BLaER1 treated with 17β-estradiol and CSF1 and Interleukin-3, amounts not matched to agents 10 nM and 100 nM (cell line): ENCODE data around the gene GOPC.
"Not testable (repeated sequence)": the region's sequence is repeated elsewhere in the genome, so short reads cannot be mapped to it uniquely, and the experiment has no call there.

Experiments used
- H3K27ac ChIP-seq, 11 experiments: shearing (Covaris generic); formaldehyde crosslinking; 2 replicates each; pipeline ENCODE4 v1.8.1; 2022
- H3K27me3 ChIP-seq, 11 experiments: shearing (Covaris generic); formaldehyde crosslinking; 2 replicates each; pipeline ENCODE4 v1.8.1; 2022
- H3K36me3 ChIP-seq, 11 experiments: shearing (Covaris generic); formaldehyde crosslinking; 2 replicates each; pipeline ENCODE4 v1.8.1; 2022
- H3K4me1 ChIP-seq, 10 experiments: shearing (Covaris generic); formaldehyde crosslinking; 2 replicates each; pipeline ENCODE4 v1.8.1; 2022
- H3K4me2 ChIP-seq, 11 experiments: shearing (Covaris generic); formaldehyde crosslinking; 2 replicates each; pipeline ENCODE4 v1.8.1; 2022
- H3K4me3 ChIP-seq, 10 experiments: shearing (Covaris generic); formaldehyde crosslinking; 2 replicates each; pipeline ENCODE4 v1.8.1; 2022
- H3K9ac ChIP-seq, 11 experiments: shearing (Covaris generic); formaldehyde crosslinking; 2 replicates each; pipeline ENCODE4 v1.8.1; 2022
- H3K9me3 ChIP-seq, 11 experiments: shearing (Covaris generic); formaldehyde crosslinking; replicated peaks in 1 of 11; 2 replicates each; pipeline ENCODE4 v1.8.1; 2022
- H4K20me1 ChIP-seq, 11 experiments: shearing (Covaris generic); formaldehyde crosslinking; 2 replicates each; pipeline ENCODE4 v1.8.1; 2022
- Cebpa-rat ChIP-seq, 11 experiments: shearing (Covaris generic); IDR thresholded peaks; 2 replicates each; pipeline ENCODE4 v1.8.1; 2022

Gene GOPC

GRCh38 chr6:117518870-117519269 lies 83.4 kb downstream of the GOPC start:
- no peaks in the 10 kb centered on the region for H3K4me1 ChIP-seq
- H4K20me1 ChIP-seq: no peaks in the 10 kb centered on the region
- H3K9ac ChIP-seq: no peak overlapping the region
- H3K4me2 ChIP-seq: no peak overlapping the region
- H3K36me3 ChIP-seq: no peaks in the 10 kb centered on the region
- no peak overlapping the region for H3K4me3 ChIP-seq
- no peaks in the 10 kb centered on the region for H3K27me3 ChIP-seq
- H3K27ac ChIP-seq: no peak overlapping the region
- no peak for TF ChIP-seq Cebpa-rat (IDR thresholded peaks at IDR 0.05)
- H3K9me3 ChIP-seq: no peaks in the 10 kb centered on the region

- H3K4me2 ChIP-seq, H3K27ac ChIP-seq, H3K9me3 ChIP-seq, H3K4me3 ChIP-seq, H3K4me1 ChIP-seq, H3K36me3 ChIP-seq, H3K9ac ChIP-seq, H4K20me1 ChIP-seq, H3K27me3 ChIP-seq: not testable (repeated sequence)
Observed at GRCh38 chr6:117517995-117518394, 84.3 kb downstream of the GOPC start.

GRCh38 chr6:117515326-117515725 lies 87.0 kb downstream of the GOPC start:
- H3K27ac ChIP-seq: no peak overlapping the region
- H3K4me1 ChIP-seq: no peaks in the 10 kb centered on the region
- no peak overlapping the region for H3K9ac ChIP-seq
- H3K4me2 ChIP-seq: no peak overlapping the region
- no peaks in the 10 kb centered on the region for H3K9me3 ChIP-seq
- TF ChIP-seq Cebpa-rat (IDR thresholded peaks at IDR 0.05): no peak
- H3K36me3 ChIP-seq: no peaks in the 10 kb centered on the region
- H4K20me1 ChIP-seq: no peaks in the 10 kb centered on the region
- no peak overlapping the region for H3K4me3 ChIP-seq
- H3K27me3 ChIP-seq: no peaks in the 10 kb centered on the region

GRCh38 chr6:117514655-117515054 lies 87.7 kb downstream of the GOPC start:
- Histone ChIP-seq H4K20me1 (no peaks in the 10 kb centered on the region), H3K4me3 (no peak overlapping the region), H3K9me3 (no peaks in the 10 kb centered on the region), H3K27ac (no peak overlapping the region), H3K36me3 (no peaks in the 10 kb centered on the region), H3K27me3 (no peaks in the 10 kb centered on the region), H3K4me1 (no peaks in the 10 kb centered on the region), H3K9ac (no peak overlapping the region), H3K4me2 (no peak overlapping the region)
- TF ChIP-seq Cebpa-rat (IDR thresholded peaks at IDR 0.05): no peak

GRCh38 chr6:117513778-117514365 lies 88.4 kb downstream of the GOPC start:
- H3K9ac ChIP-seq: no peak overlapping the region
- H4K20me1 ChIP-seq: no peaks in the 10 kb centered on the region
- H3K27me3 ChIP-seq: no peaks in the 10 kb centered on the region
- H3K36me3 ChIP-seq: no peaks in the 10 kb centered on the region
- H3K27ac ChIP-seq: no peak overlapping the region
- H3K4me3 ChIP-seq: no peak overlapping the region
- no peak overlapping the region for H3K4me2 ChIP-seq
- TF ChIP-seq Cebpa-rat (IDR thresholded peaks at IDR 0.05): no peak
- no peaks in the 10 kb centered on the region for H3K4me1 ChIP-seq
- H3K9me3 ChIP-seq: no peaks in the 10 kb centered on the region

GRCh38 chr6:117512987-117513573 lies 89.2 kb downstream of the GOPC start:
- Histone ChIP-seq H3K9ac (no peak overlapping the region), H3K4me1 (no peaks in the 10 kb centered on the region), H3K9me3 (no peaks in the 10 kb centered on the region), H4K20me1 (no peaks in the 10 kb centered on the region), H3K27ac (no peak overlapping the region), H3K36me3 (no peaks in the 10 kb centered on the region), H3K4me3 (no peak overlapping the region), H3K27me3 (no peaks in the 10 kb centered on the region), H3K4me2 (no peak overlapping the region)
- TF ChIP-seq Cebpa-rat (IDR thresholded peaks at IDR 0.05): no peak

GRCh38 chr6:117512056-117512828 lies 90.1 kb downstream of the GOPC start:
- no peak overlapping the region for H3K27ac ChIP-seq
- no peaks in the 10 kb centered on the region for H3K4me1 ChIP-seq
- no peaks in the 10 kb centered on the region for H3K27me3 ChIP-seq
- H3K36me3 ChIP-seq: no peaks in the 10 kb centered on the region
- H4K20me1 ChIP-seq: no peaks in the 10 kb centered on the region
- H3K4me2 ChIP-seq: no peak overlapping the region
- no peak overlapping the region for H3K9ac ChIP-seq
- no peaks in the 10 kb centered on the region for H3K9me3 ChIP-seq
- no peak overlapping the region for H3K4me3 ChIP-seq
- no peak for TF ChIP-seq Cebpa-rat (IDR thresholded peaks at IDR 0.05)
